Right ventricle myocardium inferior (tissue), 1 donor: ENCODE results near the gene CNTN6. TPM values are rescaled to one million over a fixed set of nuclear protein-coding genes. Genes with fewer than 3 reads are reported as not detected.

Experiments
- ATAC-seq: fragments of 200-7000 bp; cut with Tn5 transposase; one replicate; pipeline ENCODE4 v1.9.1; 2020; ENCODE audit warnings: mild to moderate bottlenecking, moderate library complexity
- DNase-seq: peaks from one replicate; pipeline ENCODE4 v3.0.0; 2021; ENCODE audit errors: missing footprints
- intact Hi-C: fragments of 100-400 bp; cut with DNase I; formaldehyde crosslinking; loops from one replicate; pipeline ENCODE4 v1.11.0; 2022
- total RNA-seq: library from RNA; stranded (reverse); fragmentation: NEBNext Ultra II Directional; extraction: Animal tissue kit (Norgen Biotek cat#: 25700); gene quantifications from one replicate; pipeline ENCODE4 v1.2.1, GENCODE V29; 2021
- donor health status: DM: no; HTN: yes; CAD: no; lungs with severe emphysema.

CNTN6 gene
- total RNA-seq, 1 donor from 2014 or later, result not detected

- DNase-seq, result no peak
- intact Hi-C loops, result no loop called here
- no peak for ATAC-seq
Measured at GRCh38 chr3:1252061-1252430, 159.2 kb downstream of the CNTN6 start.

- DNase-seq (no peak), ATAC-seq (no peak)
- intact Hi-C loops, result no loop called here
Measured at GRCh38 chr3:1262246-1262645, 169.4 kb downstream of the CNTN6 start.

GRCh38 chr3:1263121-1263520 lies 170.3 kb downstream of the CNTN6 start:
- DNase-seq (no peak), ATAC-seq (no peak)
- intact Hi-C loops, result no loop called here

GRCh38 chr3:1269808-1270207 lies 177.0 kb downstream of the CNTN6 start:
- no peak for DNase-seq
- ATAC-seq, result no peak
- intact Hi-C loops, result no loop called here

- ATAC-seq (no peak), DNase-seq (no peak)
- intact Hi-C loops, result no loop called here
Measured at GRCh38 chr3:1272546-1273265, 179.9 kb downstream of the CNTN6 start.

GRCh38 chr3:1275495-1275894 lies 182.7 kb downstream of the CNTN6 start:
- DNase-seq (no peak), ATAC-seq (no peak)
- intact Hi-C loops, result no loop called here

GRCh38 chr3:1287815-1288214 lies 195.0 kb downstream of the CNTN6 start:
- intact Hi-C loops, result no loop called here
- DNase-seq (no peak), ATAC-seq (no peak)

GRCh38 chr3:1288805-1289494 lies 196.1 kb downstream of the CNTN6 start:
- ATAC-seq (no peak), DNase-seq (no peak)
- intact Hi-C loops, result no loop called here

GRCh38 chr3:1292571-1293071 lies 199.8 kb downstream of the CNTN6 start:
- intact Hi-C loops, result no loop called here
- ATAC-seq (no peak), DNase-seq (no peak)

- ATAC-seq (no peak), DNase-seq (no peak)
- intact Hi-C loops, result no loop called here
Measured at GRCh38 chr3:1294586-1294985, 201.8 kb downstream of the CNTN6 start.

- ATAC-seq (no peak), DNase-seq (no peak)
- intact Hi-C loops, result no loop called here
Measured at GRCh38 chr3:1318296-1319005, 225.6 kb downstream of the CNTN6 start.

- intact Hi-C loops, result no loop called here
- DNase-seq (no peak), ATAC-seq (no peak)
Measured at GRCh38 chr3:1326546-1326945, 233.7 kb downstream of the CNTN6 start.

GRCh38 chr3:1330107-1330506 lies 237.3 kb downstream of the CNTN6 start:
- DNase-seq (no peak), ATAC-seq (no peak)
- intact Hi-C loops, result no loop called here

GRCh38 chr3:1346386-1346785 lies 253.6 kb downstream of the CNTN6 start:
- intact Hi-C loops, result no loop called here
- no peak for ATAC-seq
- no peak for DNase-seq

- no peak for DNase-seq
- intact Hi-C loops, result no loop called here
- ATAC-seq, result no peak
Measured at GRCh38 chr3:1348547-1348946, 255.7 kb downstream of the CNTN6 start.

- ATAC-seq, result no peak
- no peak for DNase-seq
- intact Hi-C loops, result no loop called here
Measured at GRCh38 chr3:1350885-1351284, 258.1 kb downstream of the CNTN6 start.

- intact Hi-C loops, result no loop called here
Measured at GRCh38 chr3:1355691-1356090, 262.9 kb downstream of the CNTN6 start.

GRCh38 chr3:1356101-1356500 lies 263.3 kb downstream of the CNTN6 start:
- DNase-seq (no peak), ATAC-seq (no peak)
- intact Hi-C loops, result no loop called here

More at GRCh38 chr3:1355691-1356090, 262.9 kb downstream of the CNTN6 start:
- ATAC-seq, result no peak
- no peak for DNase-seq

- ATAC-seq (no peak), DNase-seq (no peak)
- intact Hi-C loops, result no loop called here
Measured at GRCh38 chr3:1365528-1365927, 272.7 kb downstream of the CNTN6 start.

- DNase-seq (no peak), ATAC-seq (no peak)
- intact Hi-C loops, result no loop called here
Measured at GRCh38 chr3:1374471-1374870, 281.6 kb downstream of the CNTN6 start.
